HL-60 (cell line): ENCODE results near the gene TMED3.

Experiments
- DNase-seq, 2 experiments: peaks; one replicate each; pipeline ENCODE4 v3.0.0-alpha.2; 2010 to 2020; ENCODE audit warnings: low read depth in 1 of 2, low spot score in 1 of 2
- H3K27ac ChIP-seq: fragments of 250-450 bp; sonication (Bioruptor Pico); replicated peaks from 2 replicates; pipeline ENCODE4 v1.5.1; 2020; ENCODE audit warnings: mild to moderate bottlenecking, moderate library complexity
- H3K27me3 ChIP-seq: fragments of 250-450 bp; sonication (Bioruptor Pico); 2 replicates; pipeline ENCODE4 v1.5.1; 2021; ENCODE audit warnings: mild to moderate bottlenecking, moderate library complexity; ENCODE audit not compliant: insufficient read depth, poor library complexity, severe bottlenecking
- H3K4me3 ChIP-seq: replicated peaks from 2 replicates; pipeline ENCODE4 v1.5.1; 2011; ENCODE audit warnings: mild to moderate bottlenecking, control low read depth, low read length; ENCODE audit not compliant: insufficient read depth
- CTCF ChIP-seq: IDR thresholded peaks from one replicate; pipeline ENCODE4 v1.5.1; 2011; ENCODE audit warnings: low read length, control low read depth, inconsistent platforms; ENCODE audit not compliant: insufficient read depth
- GABPA ChIP-seq: IDR thresholded peaks from 2 replicates; pipeline ENCODE4 v1.6.1; 2012; ENCODE audit warnings: low read depth
- POLR2AphosphoS5 ChIP-seq: IDR thresholded peaks from 2 replicates; pipeline ENCODE4 v1.6.1; 2012; ENCODE audit warnings: low read depth
- REST ChIP-seq: IDR thresholded peaks from 2 replicates; pipeline ENCODE4 v1.6.1; 2012; ENCODE audit warnings: low read depth; ENCODE audit not compliant: insufficient replicate concordance
- SPI1 ChIP-seq: IDR thresholded peaks from 2 replicates; pipeline ENCODE4 v1.6.1; 2012; ENCODE audit warnings: low read depth, mild to moderate bottlenecking, borderline replicate concordance

Gene TMED3

GRCh38 chr15:79265987-79266579 lies 44.8 kb upstream of the TMED3 start:
- no peak overlapping the region for H3K27ac ChIP-seq
- H3K27me3 ChIP-seq: peaks cover 10% of the 10 kb centered on the region

GRCh38 chr15:79282371-79283251 lies 28.3 kb upstream of the TMED3 start, which contains the start of gene ANKRD34C:
TSS of gene ANKRD34C (plus strand) at chr15:79282722. CDS start at chr15:79293285, 10,563 bp downstream.
- Histone ChIP-seq H3K27ac (no peak within 1 kb of the TSS), H3K4me3 (no peak within 1 kb of the TSS), H3K27me3 (peaks cover 38% of the 10 kb centered on the region)
- TF ChIP-seq POLR2AphosphoS5 (no peak), GABPA (no peak), SPI1 (no peak), CTCF (no peak), REST (no peak)
- DNase-seq: no peak

More at GRCh38 chr15:79265987-79266579, 44.8 kb upstream of the TMED3 start:
- TF ChIP-seq CTCF (no peak), REST (no peak), POLR2AphosphoS5 (no peak), SPI1 (no peak), GABPA (no peak)
- no peak overlapping the region for H3K4me3 ChIP-seq
- no peak for DNase-seq

- Histone ChIP-seq H3K4me3 (no peak overlapping the region), H3K27me3 (peaks cover 38% of the 10 kb centered on the region), H3K27ac (no peak overlapping the region)
- peak in 1 of 2 experiments; percentile 4 for DNase-seq
- no peak for TF ChIP-seq POLR2AphosphoS5
- TF ChIP-seq REST: peak; percentile 98
Measured at GRCh38 chr15:79283252-79284048, 27.5 kb upstream of the TMED3 start.
